GM06990 (cell line): ENCODE results near the gene TAPBPL.

ENCODE experiments used
- DNase-seq: peaks from one replicate; pipeline ENCODE4 v3.0.0-alpha.2; 2011; ENCODE audit not compliant: insufficient read length; ENCODE audit errors: extremely low read depth
- H3K27me3 ChIP-seq: replicated peaks from 2 replicates; pipeline ENCODE4 v1.6.0; 2011; ENCODE audit warnings: low read length; ENCODE audit not compliant: control insufficient read depth, insufficient read depth
- H3K36me3 ChIP-seq: 2 replicates; pipeline ENCODE4 v1.5.1; 2011; ENCODE audit warnings: low read length; ENCODE audit not compliant: control insufficient read depth, insufficient read depth
- H3K4me3 ChIP-seq: replicated peaks from 2 replicates; pipeline ENCODE4 v1.5.1; 2011; ENCODE audit warnings: low read depth, mild to moderate bottlenecking, control low read depth, low read length
- TF ChIP-seq, protein P1 (sequence below): IDR thresholded peaks from 2 replicates; pipeline ENCODE4 v1.5.1; 2011; ENCODE audit warnings: low read length, control low read depth, mild to moderate bottlenecking, inconsistent platforms; ENCODE audit not compliant: insufficient read depth, poor library complexity, severe bottlenecking

TAPBPL gene

DNA sequence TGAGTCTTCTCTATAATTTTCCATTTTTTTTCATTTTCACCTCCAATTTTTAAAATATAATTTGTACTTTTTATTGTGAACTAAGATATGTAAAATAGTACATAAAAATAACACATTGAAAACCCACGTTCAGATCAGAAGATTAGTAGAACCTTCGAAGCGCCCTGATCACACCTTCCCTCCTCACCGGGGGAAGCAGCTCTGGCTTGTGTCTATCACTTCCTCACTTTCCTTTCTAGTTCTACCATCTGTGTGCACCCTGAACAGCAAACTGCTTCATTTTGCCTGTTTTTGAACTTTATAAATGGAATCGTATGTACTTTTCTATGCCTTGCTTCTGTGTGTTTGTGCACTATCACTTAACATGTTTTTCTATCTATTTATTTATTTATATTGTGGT lies 18.9 kb upstream of the TAPBPL start:
- DNase-seq: no peak
- Histone ChIP-seq H3K27me3 (no peaks in the 10 kb centered on the region), H3K36me3 (no peaks in the 10 kb centered on the region), H3K4me3 (no peak overlapping the region)
- TF ChIP-seq, protein P1, sequence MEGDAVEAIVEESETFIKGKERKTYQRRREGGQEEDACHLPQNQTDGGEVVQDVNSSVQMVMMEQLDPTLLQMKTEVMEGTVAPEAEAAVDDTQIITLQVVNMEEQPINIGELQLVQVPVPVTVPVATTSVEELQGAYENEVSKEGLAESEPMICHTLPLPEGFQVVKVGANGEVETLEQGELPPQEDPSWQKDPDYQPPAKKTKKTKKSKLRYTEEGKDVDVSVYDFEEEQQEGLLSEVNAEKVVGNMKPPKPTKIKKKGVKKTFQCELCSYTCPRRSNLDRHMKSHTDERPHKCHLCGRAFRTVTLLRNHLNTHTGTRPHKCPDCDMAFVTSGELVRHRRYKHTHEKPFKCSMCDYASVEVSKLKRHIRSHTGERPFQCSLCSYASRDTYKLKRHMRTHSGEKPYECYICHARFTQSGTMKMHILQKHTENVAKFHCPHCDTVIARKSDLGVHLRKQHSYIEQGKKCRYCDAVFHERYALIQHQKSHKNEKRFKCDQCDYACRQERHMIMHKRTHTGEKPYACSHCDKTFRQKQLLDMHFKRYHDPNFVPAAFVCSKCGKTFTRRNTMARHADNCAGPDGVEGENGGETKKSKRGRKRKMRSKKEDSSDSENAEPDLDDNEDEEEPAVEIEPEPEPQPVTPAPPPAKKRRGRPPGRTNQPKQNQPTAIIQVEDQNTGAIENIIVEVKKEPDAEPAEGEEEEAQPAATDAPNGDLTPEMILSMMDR: no peak

DNA sequence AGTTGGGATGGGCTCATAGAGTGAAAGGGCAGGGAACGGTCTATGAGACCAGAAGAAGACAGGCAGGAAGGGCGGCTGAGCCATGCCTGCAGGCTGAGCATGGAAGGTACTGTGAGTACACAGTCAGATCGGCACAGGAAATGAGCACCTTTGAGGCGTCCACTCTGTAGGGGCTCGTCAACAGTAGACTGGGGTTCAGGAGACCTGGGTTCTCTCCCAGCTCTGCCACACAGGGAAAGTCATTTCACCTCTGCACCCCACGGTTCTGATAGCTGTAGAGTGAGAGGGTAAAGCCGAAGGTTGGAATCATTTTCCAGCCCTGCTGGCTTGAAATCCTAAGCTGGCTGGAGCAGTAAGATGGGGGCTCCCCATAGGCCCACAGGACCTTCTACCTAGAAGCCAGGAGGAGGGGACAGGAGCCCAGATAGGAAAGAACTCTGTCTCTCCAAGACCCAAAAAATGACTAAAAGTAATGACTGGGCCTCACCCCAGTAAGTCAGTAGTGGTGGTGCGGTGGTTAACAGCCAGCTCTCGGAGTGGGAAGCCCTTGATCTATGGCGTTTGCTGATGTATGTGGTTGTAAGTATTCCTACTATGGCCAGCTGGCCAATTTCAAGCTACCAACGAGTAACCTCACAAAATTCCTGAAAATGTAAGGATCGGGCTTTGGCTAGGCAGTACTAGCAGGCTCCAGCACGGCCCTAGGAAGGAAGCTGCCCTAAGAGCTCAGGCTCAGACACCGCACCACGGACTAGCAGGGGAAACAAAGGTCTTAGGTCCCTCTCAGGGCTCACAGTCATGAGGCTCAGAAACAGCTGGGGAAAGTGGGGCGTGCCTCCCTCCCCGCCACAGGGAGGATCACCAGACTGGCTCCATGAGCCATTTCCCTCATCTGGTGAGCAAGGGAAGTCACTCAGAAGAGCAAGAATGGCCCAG lies 17.4 kb upstream of the TAPBPL start:
- no peak overlapping the region for H3K4me3 ChIP-seq
- no peak for DNase-seq
- TF ChIP-seq, protein P1: no peak
- H3K27me3 ChIP-seq: no peaks in the 10 kb centered on the region
- H3K36me3 ChIP-seq: no peaks in the 10 kb centered on the region

DNA sequence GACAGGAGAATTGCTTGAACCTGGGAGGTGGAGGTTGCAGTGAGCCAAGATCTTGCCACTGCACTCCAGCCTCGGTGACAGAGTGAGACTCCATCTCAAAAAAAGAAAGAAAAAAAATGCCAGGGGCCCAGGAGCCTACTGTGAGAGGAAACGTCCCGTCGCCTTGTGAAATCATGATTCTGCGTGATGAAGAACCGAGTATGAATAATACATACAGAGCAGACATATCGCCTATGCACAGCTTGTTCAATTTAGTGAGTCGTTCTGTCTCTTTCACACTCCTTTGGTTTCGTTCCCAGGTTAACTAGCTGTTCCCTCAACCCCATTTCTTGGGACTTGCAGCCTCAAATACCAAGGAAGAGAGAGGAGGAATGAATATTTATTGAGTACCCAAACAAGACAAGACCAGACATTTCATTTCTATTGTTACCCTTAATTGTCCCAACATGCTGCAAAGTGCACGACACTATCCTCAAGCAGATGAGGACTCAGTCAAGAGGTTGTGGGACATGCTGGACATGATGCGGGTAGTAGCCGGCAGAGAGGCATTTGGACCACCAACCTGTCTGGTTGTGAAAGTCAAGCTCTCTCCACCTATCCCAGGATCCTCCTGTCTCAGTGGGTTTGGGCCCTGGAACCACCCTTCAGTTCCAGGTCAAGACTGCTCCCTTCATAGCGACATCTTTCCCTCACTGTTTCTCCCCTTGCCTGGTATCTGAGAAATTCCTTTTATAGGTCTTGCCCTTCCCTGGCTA lies 15.7 kb upstream of the TAPBPL start:
- H3K27me3 ChIP-seq: no peaks in the 10 kb centered on the region
- TF ChIP-seq, protein P1: no peak
- DNase-seq: no peak
- no peaks in the 10 kb centered on the region for H3K36me3 ChIP-seq
- no peak overlapping the region for H3K4me3 ChIP-seq

DNA sequence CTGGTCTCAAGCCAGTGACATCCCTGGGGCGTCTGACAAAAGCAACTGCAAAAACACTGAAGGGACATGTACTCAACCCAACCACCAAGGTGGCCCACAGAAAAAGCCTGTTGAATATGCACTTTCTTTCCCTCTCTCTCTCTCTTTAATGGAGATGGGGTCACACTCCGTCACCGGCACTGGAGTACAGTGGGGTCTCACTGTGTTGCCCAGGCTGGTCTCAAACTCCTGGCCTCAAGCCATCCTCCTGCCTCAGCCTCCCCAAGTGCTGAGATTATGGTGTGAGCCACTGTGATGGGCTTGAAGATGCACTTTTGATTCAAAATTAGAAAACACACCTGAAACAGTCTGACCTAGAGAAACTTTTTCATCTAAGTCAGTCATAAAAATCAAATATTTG lies 14.3 kb upstream of the TAPBPL start:
- H3K27me3 ChIP-seq: no peaks in the 10 kb centered on the region
- TF ChIP-seq, protein P1: no peak
- no peaks in the 10 kb centered on the region for H3K36me3 ChIP-seq
- H3K4me3 ChIP-seq: no peak overlapping the region
- DNase-seq: no peak

DNA sequence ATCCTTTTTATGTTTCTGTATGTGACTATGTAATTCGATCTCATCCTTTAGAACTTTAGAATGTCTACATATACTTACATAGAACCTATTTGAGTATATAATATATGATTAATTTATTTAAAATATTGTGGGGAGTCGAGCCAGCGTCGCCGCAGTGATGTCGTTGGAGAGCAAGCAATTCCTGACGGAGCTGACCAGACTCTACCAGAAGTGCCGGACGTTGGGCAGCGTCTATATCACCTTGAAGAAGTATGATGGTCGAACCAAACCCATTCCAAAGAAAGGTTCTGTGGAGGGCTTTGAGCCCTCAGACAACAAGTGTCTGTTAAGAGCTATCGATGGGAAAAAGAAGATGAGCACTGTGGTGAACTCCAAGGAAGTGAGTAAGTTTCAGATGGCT lies 13.5 kb upstream of the TAPBPL start:
- Histone ChIP-seq H3K36me3 (no peaks in the 10 kb centered on the region), H3K27me3 (no peaks in the 10 kb centered on the region), H3K4me3 (no peak overlapping the region)
- TF ChIP-seq, protein P1: no peak
- DNase-seq: no peak
